Nephron progenitor cell (in vitro differentiated cells): Measurements from ENCODE around the gene GYS1.
A peak's percentile ranks its signal among the peaks of the same experiment; 100 is the strongest.

ENCODE experiments used
- DNase-seq: peaks from one replicate; pipeline ENCODE4 v3.0.0; 2021
- H3K27ac Mint-ChIP-seq: 2 replicates; pipeline ENCODE4 v1.8.0; 2021; ENCODE audit warnings: mild to moderate bottlenecking, moderate library complexity, mixed read lengths
- H3K27me3 Mint-ChIP-seq: 2 replicates; pipeline ENCODE4 v1.8.0; 2021; ENCODE audit warnings: mild to moderate bottlenecking, low read depth, mixed read lengths; ENCODE audit not compliant: poor library complexity
- H3K36me3 Mint-ChIP-seq: 2 replicates; pipeline ENCODE4 v1.8.0; 2021; ENCODE audit warnings: low read depth, mixed read lengths
- H3K4me1 Mint-ChIP-seq: 2 replicates; pipeline ENCODE4 v1.8.0; 2021; ENCODE audit warnings: mixed read lengths
- H3K4me3 Mint-ChIP-seq: 2 replicates; pipeline ENCODE4 v1.8.0; 2021; ENCODE audit warnings: mild to moderate bottlenecking, moderate library complexity, mixed read lengths
- H3K9me3 Mint-ChIP-seq: 2 replicates; pipeline ENCODE4 v1.8.0; 2021; ENCODE audit warnings: mild to moderate bottlenecking, moderate library complexity, mixed read lengths
- CTCF ChIP-seq: fragments of 200-600 bp; sonication (generic); IDR thresholded peaks from 2 replicates; pipeline ENCODE4 v1.5.0; 2021; ENCODE audit warnings: antibody characterized with exemption

Gene GYS1

GRCh38 chr19:49017041-49017665, 24.0 kb upstream of the GYS1 start, which contains the start of gene LHB:
Gene LHB, minus strand, starts transcription at chr19:49017091. Its CDS starts 10 bp downstream, at chr19:49017081.
- TF ChIP-seq CTCF, result no peak
- Mint-ChIP-seq H3K27me3 (peaks cover 31% of the 10 kb centered on the region), H3K9me3 (no peaks in the 10 kb centered on the region), H3K27ac (no peak within 1 kb of the TSS), H3K36me3 (peaks cover 23% of the 10 kb centered on the region), H3K4me1 (peaks cover 28% of the 10 kb centered on the region), H3K4me3 (peak within 1 kb of the TSS; percentile 45)
- DNase-seq, result no peak

- Mint-ChIP-seq H3K27me3 (peaks cover 31% of the 10 kb centered on the region), H3K36me3 (peaks cover 23% of the 10 kb centered on the region), H3K4me1 (peaks cover 23% of the 10 kb centered on the region), H3K9me3 (no peaks in the 10 kb centered on the region), H3K4me3 (no peak overlapping the region), H3K27ac (no peak overlapping the region)
- no peak for DNase-seq
- no peak for TF ChIP-seq CTCF
Observed at GRCh38 chr19:49016067-49016839, 23.1 kb upstream of the GYS1 start.

GRCh38 chr19:49014870-49015255, 21.8 kb upstream of the GYS1 start:
- Mint-ChIP-seq H3K9me3 (no peaks in the 10 kb centered on the region), H3K4me3 (no peak overlapping the region), H3K27ac (no peak overlapping the region), H3K36me3 (peaks cover 34% of the 10 kb centered on the region), H3K4me1 (peaks cover 9% of the 10 kb centered on the region), H3K27me3 (peaks cover 21% of the 10 kb centered on the region)
- no peak for TF ChIP-seq CTCF
- DNase-seq, result no peak

GRCh38 chr19:49014123-49014869, 21.2 kb upstream of the GYS1 start:
- Mint-ChIP-seq H3K36me3 (peaks cover 35% of the 10 kb centered on the region), H3K27me3 (peaks cover 20% of the 10 kb centered on the region)
- DNase-seq, result no peak

GRCh38 chr19:49011194-49011593, 18.1 kb upstream of the GYS1 start:
- Mint-ChIP-seq H3K36me3 (peaks cover 47% of the 10 kb centered on the region), H3K4me3 (no peak overlapping the region), H3K27ac (no peak overlapping the region), H3K4me1 (no peaks in the 10 kb centered on the region), H3K27me3 (peaks cover 3% of the 10 kb centered on the region), H3K9me3 (no peaks in the 10 kb centered on the region)
- no peak for DNase-seq
- no peak for TF ChIP-seq CTCF

More at GRCh38 chr19:49014123-49014869, 21.2 kb upstream of the GYS1 start:
- Mint-ChIP-seq H3K27ac (no peak overlapping the region), H3K4me1 (peaks cover 5% of the 10 kb centered on the region), H3K4me3 (no peak overlapping the region), H3K9me3 (no peaks in the 10 kb centered on the region)
- TF ChIP-seq CTCF, result no peak
